NCI-H82 (cell line): ENCODE results near the gene COL19A1.
"Not testable (repeated sequence)": the region's sequence is repeated elsewhere in the genome, so short reads cannot be mapped to it uniquely, and the experiment has no call there.

Source experiments
- DNase-seq: peaks from one replicate; lab custom pipeline; 2025; lab: John Stamatoyannopoulos, UW

Gene COL19A1

DNA sequence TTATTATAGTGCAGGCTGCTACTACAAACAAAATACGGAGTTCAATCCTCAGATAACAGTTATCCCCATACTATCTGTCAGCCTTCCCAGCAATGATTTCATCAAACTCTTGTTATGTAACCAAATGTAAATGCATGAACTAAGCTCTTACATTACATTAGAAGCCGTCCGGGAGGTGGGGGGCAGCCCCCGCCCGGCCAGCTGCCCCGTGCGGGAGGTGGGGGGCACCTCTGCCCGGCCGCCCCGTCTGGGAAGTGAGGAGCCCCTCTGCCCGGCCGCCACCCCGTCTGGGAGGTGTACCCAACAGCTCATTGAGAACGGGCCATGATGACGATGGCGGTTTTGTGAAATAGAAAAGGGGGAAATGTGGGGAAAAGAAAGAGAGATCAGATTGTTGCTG lies 99.6 kb downstream of the COL19A1 start:
- DNase-seq = not testable (repeated sequence)

GRCh38 chr6:69973138-69973537 lies 106.8 kb downstream of the COL19A1 start:
- DNase-seq = no peak

GRCh38 chr6:69973763-69974162 lies 107.4 kb downstream of the COL19A1 start:
- DNase-seq = no peak

GRCh38 chr6:69974193-69974592 lies 107.8 kb downstream of the COL19A1 start:
- peak; percentile 45 for DNase-seq

DNA sequence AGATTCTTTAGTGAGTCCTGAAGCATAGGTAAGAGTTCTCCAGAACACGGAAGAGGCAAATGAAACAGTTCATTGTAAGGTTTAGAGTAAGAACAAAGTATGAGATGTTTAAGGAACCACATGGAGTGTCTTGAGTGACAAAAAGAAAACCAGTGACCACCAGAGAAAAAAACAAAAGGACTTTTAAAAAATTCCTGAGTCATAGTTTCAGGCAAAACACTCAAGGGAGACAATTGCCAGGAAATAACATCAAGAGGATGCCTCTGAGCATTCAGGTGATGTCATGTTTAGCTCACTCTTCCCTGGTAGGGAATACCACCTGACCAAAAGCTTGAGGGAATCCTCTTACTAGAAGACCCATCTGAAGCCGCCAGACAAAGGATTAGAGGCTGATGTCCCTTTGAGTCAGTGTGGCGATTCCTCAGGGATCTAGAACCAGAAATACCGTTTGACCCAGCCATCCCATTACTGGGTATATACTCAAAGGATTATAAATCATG lies 110.3 kb downstream of the COL19A1 start:
- DNase-seq = peak; percentile 30

- DNase-seq = peak; percentile 90
Measured at GRCh38 chr6:69980624-69981023, 114.3 kb downstream of the COL19A1 start.

DNA sequence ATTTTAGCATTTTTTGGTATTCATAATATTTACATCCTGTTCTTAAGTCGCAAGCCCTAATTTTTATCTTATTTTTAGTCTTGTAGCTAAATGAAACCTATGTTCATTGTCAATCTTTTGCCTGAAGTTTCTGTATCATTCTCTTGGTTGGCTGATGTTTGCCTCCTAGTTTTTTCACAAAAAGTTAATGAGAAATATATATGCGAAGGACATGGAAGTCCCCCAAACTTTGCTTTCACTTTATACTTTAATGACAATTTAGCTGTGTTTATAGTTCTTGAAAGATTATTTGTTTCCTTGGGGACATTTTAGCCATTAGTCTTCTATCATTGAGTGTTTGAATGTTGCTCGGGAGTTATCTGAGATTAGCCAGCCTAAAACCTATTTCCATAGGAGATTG lies 118.2 kb downstream of the COL19A1 start:
- no peak for DNase-seq

GRCh38 chr6:69985180-69985579 lies 118.8 kb downstream of the COL19A1 start:
- DNase-seq = no peak

DNA sequence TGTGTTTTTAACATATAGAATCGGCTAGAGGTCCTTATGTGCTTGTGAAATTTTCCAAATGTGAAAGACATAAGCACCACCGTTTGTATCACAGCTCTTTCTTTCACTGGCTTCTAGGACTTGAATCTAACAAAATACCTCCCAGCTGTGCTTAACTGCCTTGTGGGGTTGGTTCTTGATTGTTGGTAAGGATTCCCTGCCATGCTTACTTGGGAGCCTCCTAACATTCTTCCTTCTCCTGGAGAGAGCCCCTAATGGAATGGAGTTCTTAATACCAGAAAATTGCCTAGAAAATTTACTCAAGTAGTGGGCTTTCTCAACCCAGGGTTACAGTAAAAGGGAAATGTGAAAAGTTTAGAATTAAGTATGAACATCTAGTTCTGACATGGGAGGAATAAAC lies 121.2 kb downstream of the COL19A1 start:
- no peak for DNase-seq

DNA sequence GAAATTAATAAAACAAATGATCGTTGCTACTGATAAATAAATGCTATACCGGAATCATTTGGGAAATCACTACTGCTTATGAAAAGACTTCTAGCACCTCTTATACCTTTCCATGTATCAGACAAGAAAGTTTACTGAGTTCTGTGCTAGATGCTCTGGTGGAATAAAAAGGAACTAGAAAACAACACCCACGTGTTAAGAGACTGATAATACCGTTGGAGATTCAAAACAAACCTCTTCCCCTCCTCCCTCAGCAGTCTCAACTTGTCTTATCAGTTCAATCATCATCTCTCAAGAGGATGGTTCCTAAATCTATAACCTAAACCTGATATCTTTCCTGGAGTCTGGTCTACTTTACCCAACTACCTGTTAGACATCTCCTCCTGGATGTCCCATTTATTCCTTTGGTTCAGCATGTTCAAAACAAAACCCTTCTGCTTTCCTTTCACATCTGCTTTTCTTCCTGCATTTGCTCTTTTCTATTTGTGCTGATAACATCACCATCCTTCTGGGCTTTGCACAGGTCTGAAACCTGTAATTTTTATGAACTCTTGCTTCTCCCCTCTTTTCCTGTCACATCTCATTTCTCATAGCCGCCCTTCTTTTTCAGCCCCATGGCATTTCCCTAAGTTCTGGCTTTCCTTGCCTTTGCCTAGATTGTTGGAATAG lies 122.2 kb downstream of the COL19A1 start:
- no peak for DNase-seq

- no peak for DNase-seq
Measured at GRCh38 chr6:69994251-69994650, 127.9 kb downstream of the COL19A1 start.

DNA sequence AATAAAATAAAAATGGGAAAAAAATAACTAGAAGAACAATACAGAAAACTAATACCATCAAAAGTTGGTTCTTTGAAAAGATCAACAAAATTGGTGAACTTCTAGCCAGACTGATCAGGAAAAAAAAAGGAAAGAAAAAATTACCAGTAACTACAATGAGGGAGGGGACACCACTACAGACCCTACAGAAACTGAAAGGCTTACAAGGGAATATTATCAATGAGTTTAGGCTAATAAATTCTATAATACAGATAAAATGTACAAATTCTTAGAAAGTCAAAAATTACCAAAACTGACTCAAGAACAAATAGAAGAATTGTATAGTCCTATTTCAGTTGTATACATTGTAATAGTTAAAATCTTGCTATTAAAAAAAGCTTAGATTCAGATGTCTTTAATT lies 141.8 kb downstream of the COL19A1 start:
- DNase-seq = no peak

GRCh38 chr6:70010339-70010738 lies 144.0 kb downstream of the COL19A1 start:
- not testable (repeated sequence) for DNase-seq

DNA sequence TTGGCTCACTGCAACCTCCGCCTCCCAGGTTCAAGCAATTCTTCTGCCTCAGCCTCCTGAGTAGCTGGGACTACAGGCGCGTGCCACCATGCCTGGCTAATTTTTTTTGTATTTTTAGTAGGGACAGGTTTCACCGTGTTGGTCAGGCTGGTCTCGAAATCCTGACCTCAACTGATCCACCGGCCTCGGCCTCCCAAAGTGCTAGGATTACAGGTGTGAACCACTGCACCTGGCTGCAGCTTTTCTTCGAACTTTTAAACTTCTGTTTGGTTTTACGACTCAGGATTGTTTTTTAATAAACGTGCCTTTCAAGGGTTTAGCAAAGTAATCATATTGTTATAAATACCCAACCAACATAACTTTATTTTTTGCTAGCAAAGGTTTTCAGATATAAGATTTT lies 156.8 kb downstream of the COL19A1 start:
- not testable (repeated sequence) for DNase-seq

- no peak for DNase-seq
Measured at GRCh38 chr6:70028246-70028645, 161.9 kb downstream of the COL19A1 start.

DNA sequence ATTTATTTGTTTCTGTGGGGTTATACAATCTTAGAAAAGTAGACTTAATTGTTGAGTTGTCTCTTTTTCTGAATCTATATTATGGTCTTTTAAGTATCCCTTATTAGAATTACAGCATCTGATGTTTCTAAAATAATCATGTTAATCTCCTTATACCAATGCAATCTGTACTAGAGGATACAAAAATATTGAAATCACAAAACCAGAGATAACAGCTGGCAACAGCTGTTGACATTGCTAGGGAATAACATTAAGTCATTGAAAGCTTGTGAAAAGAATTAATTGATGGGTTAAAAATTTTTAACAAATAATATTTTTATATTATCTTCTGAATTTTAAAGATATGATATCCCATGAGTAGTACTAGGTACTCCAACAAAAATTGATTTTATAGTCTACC lies 162.6 kb downstream of the COL19A1 start:
- DNase-seq = no peak

DNA sequence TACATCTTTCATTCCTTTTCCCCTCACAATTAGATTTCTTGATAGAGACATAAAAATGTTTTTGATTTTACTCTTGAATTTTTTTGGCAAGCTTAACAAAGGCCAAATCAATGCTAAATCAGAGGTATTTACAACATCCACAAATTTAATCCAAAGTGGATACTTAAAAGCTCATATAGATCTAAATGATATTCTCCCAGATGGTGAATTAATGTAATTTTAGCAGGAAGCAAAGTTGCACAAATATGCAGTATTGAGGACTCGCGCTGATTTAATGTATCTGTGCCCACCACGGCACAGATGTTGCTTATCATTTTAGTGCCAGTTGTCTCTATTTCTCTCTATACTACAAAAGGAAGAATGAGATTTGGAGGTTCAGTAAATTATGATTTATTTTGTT lies 167.4 kb downstream of the COL19A1 start:
- DNase-seq = no peak

- no peak for DNase-seq
Measured at GRCh38 chr6:70037445-70037844, 171.1 kb downstream of the COL19A1 start.

DNA sequence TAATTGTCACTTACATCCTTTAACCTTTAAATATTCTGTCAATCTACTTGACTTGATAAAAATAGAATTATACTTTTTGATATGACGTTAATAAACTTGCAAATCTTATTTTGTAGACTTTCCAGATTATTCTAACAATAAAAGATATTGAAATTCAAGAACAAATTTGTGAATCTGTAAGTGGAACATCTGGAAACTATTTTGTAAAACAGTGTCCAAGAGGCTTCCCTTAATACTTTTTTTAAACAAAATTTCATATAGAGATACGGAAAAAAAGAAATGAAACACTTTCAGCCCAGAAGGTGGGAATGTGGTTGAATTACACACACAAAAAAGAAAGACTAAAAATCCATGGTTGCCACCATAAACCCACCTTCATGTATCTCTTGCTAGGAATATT lies 174.4 kb downstream of the COL19A1 start:
- DNase-seq = no peak

DNA sequence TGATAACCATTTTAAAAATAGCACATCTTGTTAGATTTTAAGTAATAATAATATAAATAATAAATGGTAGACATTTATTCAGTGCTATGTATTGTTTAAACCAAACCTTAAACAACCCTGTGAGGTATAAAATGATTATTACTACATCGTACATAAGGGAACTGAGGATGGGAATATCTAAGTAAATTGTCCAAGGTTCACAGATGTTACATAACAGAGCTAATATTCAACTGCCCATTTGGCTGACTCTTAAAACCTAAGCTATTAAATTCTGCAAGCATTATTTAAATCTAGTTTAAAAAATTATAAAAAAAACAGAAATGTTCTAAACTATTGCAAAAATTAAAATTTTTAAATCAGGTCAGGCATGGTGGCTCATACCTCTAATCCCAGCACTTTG lies 175.1 kb downstream of the COL19A1 start:
- no peak for DNase-seq

- no peak for DNase-seq
Measured at GRCh38 chr6:70045413-70045812, 179.1 kb downstream of the COL19A1 start.

GRCh38 chr6:70051197-70052124 lies 185.1 kb downstream of the COL19A1 start:
- DNase-seq = no peak

- DNase-seq = no peak
Measured at GRCh38 chr6:70059039-70059719, 192.8 kb downstream of the COL19A1 start.
